Mesodermal cell (in vitro differentiated cells): ENCODE results near the gene NELFB.

Experiments
- H3K27ac ChIP-seq: 2 replicates; pipeline ENCODE4 v1.7.0; 2013; ENCODE audit warnings: mild to moderate bottlenecking, low read depth, low read length, moderate library complexity; ENCODE audit not compliant: severe bottlenecking
- H3K36me3 ChIP-seq: 2 replicates; pipeline ENCODE4 v1.7.1; 2013; ENCODE audit warnings: mild to moderate bottlenecking, low read length, moderate library complexity; ENCODE audit not compliant: control insufficient read depth, insufficient read depth
- H3K4me1 ChIP-seq: one replicate; pipeline ENCODE4 v1.7.1; 2013; ENCODE audit warnings: mild to moderate bottlenecking, low read length; ENCODE audit not compliant: insufficient read depth, control insufficient read depth, poor library complexity, severe bottlenecking
- H3K4me3 ChIP-seq: 2 replicates; pipeline ENCODE4 v1.7.0; 2013; ENCODE audit warnings: low read length, control low read depth, mild to moderate bottlenecking; ENCODE audit not compliant: insufficient read depth, poor library complexity, severe bottlenecking; ENCODE audit errors: extremely low read depth
- H3K9me3 ChIP-seq: 2 replicates; pipeline ENCODE4 v1.7.1; 2013; ENCODE audit warnings: mild to moderate bottlenecking, low read length, moderate library complexity; ENCODE audit not compliant: control insufficient read depth
- WGBS, 2 experiments: methylation state at CpG; one replicate each; pipeline ENCODE4 v1.1.5; 2013; ENCODE audit warnings: missing lambda C conversion rate in 2 of 2; ENCODE audit not compliant: insufficient coverage in 2 of 2; 5-methylcytosine and 5-hydroxymethylcytosine counted together

NELFB gene

GRCh38 chr9:137266585-137267453 is 11.7 kb downstream of the NELFB start:
- Histone ChIP-seq H3K4me1 (no peaks in the 10 kb centered on the region), H3K4me3 (no peak overlapping the region), H3K27ac (no peak overlapping the region), H3K36me3 (peaks cover 84% of the 10 kb centered on the region), H3K9me3 (no peaks in the 10 kb centered on the region)
- 91 to 95% methylated on average over 27 to 29 of the region's 34 CpGs for WGBS, 2 experiments

GRCh38 chr9:137267933-137268355 is 12.8 kb downstream of the NELFB start:
- 97 to 100% methylated on average over 5 of the region's 6 CpGs for WGBS, 2 experiments
- Histone ChIP-seq H3K4me3 (no peak overlapping the region), H3K36me3 (peaks cover 88% of the 10 kb centered on the region), H3K9me3 (no peaks in the 10 kb centered on the region), H3K27ac (no peak overlapping the region), H3K4me1 (no peaks in the 10 kb centered on the region)

GRCh38 chr9:137268538-137269201 is 13.5 kb downstream of the NELFB start:
- Histone ChIP-seq H3K4me3 (no peak overlapping the region), H3K4me1 (no peaks in the 10 kb centered on the region), H3K36me3 (peaks cover 89% of the 10 kb centered on the region), H3K9me3 (no peaks in the 10 kb centered on the region), H3K27ac (no peak overlapping the region)
- 89 to 91% methylated on average over 15 to 17 of the region's 19 CpGs for WGBS, 2 experiments

GRCh38 chr9:137269231-137269772 is 14.2 kb downstream of the NELFB start:
- H3K4me1 ChIP-seq: no peaks in the 10 kb centered on the region
- H3K9me3 ChIP-seq: no peaks in the 10 kb centered on the region
- H3K27ac ChIP-seq: no peak overlapping the region
- no peak overlapping the region for H3K4me3 ChIP-seq
- H3K36me3 ChIP-seq: peaks cover 85% of the 10 kb centered on the region
- WGBS, 2 experiments: 88 to 92% methylated on average over 14 to 17 of the region's 17 CpGs

GRCh38 chr9:137270929-137271695 is 16.0 kb downstream of the NELFB start:
- H3K4me1 ChIP-seq: peaks cover 8% of the 10 kb centered on the region
- no peaks in the 10 kb centered on the region for H3K9me3 ChIP-seq
- H3K4me3 ChIP-seq: no peak overlapping the region
- WGBS, 2 experiments: 94 to 95% methylated on average over 27 to 32 of the region's 32 CpGs
- no peak overlapping the region for H3K27ac ChIP-seq
- peaks cover 68% of the 10 kb centered on the region for H3K36me3 ChIP-seq

- H3K36me3 ChIP-seq: peaks cover 62% of the 10 kb centered on the region
- no peak overlapping the region for H3K27ac ChIP-seq
- no peak overlapping the region for H3K4me3 ChIP-seq
- 77 to 80% methylated on average over 3 of the region's 3 CpGs for WGBS, 2 experiments
- H3K9me3 ChIP-seq: no peaks in the 10 kb centered on the region
- H3K4me1 ChIP-seq: peaks cover 13% of the 10 kb centered on the region
These were observed 16.6 kb downstream of the NELFB start for GRCh38 chr9:137271696-137272076.

GRCh38 chr9:137272241-137273094 is 17.3 kb downstream of the NELFB start:
- 93 to 95% methylated on average over 30 to 38 of the region's 39 CpGs for WGBS, 2 experiments
- no peak overlapping the region for H3K27ac ChIP-seq

GRCh38 chr9:137273095-137273490 is 18.0 kb downstream of the NELFB start:
- no peak overlapping the region for H3K4me3 ChIP-seq
- 89 to 92% methylated on average over 12 to 13 of the region's 13 CpGs for WGBS, 2 experiments
- peaks cover 48% of the 10 kb centered on the region for H3K36me3 ChIP-seq
- peaks cover 20% of the 10 kb centered on the region for H3K4me1 ChIP-seq
- no peak overlapping the region for H3K27ac ChIP-seq
- no peaks in the 10 kb centered on the region for H3K9me3 ChIP-seq

More at GRCh38 chr9:137272241-137273094, 17.3 kb downstream of the NELFB start:
- Histone ChIP-seq H3K9me3 (no peaks in the 10 kb centered on the region), H3K36me3 (peaks cover 55% of the 10 kb centered on the region), H3K4me3 (no peak overlapping the region), H3K4me1 (peaks cover 20% of the 10 kb centered on the region)

GRCh38 chr9:137273611-137274320 is 18.6 kb downstream of the NELFB start:
- Histone ChIP-seq H3K36me3 (peaks cover 45% of the 10 kb centered on the region), H3K9me3 (no peaks in the 10 kb centered on the region), H3K4me1 (peaks cover 20% of the 10 kb centered on the region), H3K27ac (no peak overlapping the region), H3K4me3 (no peak overlapping the region)
- WGBS, 2 experiments: 85 to 91% methylated on average over 10 to 14 of the region's 15 CpGs
